LNCAP (cell line): Measurements from ENCODE around the gene NUPR1.

Experiments used
- TF ChIP-seq, protein P1 (sequence below): fragments of 450-650 bp; IDR thresholded peaks from 2 replicates; pipeline ENCODE4 v1.5.1; 2017; ENCODE audit warnings: mild to moderate bottlenecking

NUPR1 gene

DNA sequence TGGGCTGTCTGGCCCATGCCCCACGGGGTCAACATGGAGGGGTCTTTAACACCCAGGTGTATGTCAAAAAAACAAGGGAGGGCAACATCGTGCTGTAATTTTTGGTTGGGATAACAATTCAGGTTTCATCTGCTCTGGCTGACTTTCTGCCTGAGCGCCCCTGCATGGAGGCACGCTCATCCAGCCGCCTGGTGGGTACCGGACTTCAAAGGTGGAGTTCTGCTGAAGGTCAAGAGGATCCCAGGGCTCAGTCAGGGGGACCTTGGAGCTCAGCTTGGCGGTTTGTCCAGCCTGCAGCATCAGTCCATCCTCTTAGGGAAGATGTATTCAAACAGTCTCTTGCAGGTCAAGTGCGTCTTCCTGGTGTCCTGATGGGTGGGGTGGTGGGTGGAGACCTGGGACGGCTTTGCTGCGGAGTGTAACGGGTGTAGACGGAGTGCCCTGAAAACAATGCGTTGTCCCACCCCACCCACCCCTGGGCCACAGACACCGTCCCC, 9.6 kb upstream of the NUPR1 start:
- TF ChIP-seq, protein P1, sequence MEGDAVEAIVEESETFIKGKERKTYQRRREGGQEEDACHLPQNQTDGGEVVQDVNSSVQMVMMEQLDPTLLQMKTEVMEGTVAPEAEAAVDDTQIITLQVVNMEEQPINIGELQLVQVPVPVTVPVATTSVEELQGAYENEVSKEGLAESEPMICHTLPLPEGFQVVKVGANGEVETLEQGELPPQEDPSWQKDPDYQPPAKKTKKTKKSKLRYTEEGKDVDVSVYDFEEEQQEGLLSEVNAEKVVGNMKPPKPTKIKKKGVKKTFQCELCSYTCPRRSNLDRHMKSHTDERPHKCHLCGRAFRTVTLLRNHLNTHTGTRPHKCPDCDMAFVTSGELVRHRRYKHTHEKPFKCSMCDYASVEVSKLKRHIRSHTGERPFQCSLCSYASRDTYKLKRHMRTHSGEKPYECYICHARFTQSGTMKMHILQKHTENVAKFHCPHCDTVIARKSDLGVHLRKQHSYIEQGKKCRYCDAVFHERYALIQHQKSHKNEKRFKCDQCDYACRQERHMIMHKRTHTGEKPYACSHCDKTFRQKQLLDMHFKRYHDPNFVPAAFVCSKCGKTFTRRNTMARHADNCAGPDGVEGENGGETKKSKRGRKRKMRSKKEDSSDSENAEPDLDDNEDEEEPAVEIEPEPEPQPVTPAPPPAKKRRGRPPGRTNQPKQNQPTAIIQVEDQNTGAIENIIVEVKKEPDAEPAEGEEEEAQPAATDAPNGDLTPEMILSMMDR: no peak

DNA sequence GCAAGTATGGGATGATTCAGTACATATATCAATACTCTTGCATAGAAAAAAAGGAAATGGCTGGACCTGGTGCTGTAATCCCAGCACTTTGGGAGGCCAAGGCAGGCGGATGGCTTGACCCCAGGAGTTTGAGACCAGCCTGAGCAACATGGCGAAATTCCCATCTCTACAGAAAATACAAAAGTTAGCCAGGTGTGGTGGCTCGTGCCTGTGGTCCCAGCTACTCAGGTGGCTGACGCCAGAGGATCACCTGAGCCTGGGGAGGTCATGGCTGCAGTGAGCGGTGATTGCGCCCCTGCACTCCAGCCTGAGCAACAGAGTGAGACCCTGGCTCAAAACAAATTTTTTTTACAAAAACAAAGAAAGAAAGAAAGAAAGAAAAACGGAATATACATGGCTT, 7.9 kb upstream of the NUPR1 start:
- TF ChIP-seq, protein P1: no peak

DNA sequence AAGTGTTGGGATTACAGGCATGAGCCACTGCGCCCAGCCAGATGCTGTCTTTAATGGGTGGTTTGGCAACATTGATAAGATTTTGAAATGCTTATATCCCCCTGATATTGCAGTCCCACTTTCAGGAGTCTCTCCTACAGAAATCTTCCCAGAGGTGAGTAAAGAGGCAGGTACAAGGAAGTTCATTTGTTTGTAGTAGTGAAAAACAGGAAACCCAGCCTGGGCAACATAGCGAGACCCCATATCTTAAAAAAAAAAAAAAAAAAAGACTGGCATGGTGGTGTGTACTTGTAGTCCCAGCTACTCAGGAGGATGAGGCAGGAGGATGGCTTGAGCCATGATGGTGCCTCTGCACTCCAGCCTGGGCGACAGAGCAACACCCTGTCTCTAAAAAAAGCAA, 6.2 kb upstream of the NUPR1 start:
- TF ChIP-seq, protein P1: no peak

DNA sequence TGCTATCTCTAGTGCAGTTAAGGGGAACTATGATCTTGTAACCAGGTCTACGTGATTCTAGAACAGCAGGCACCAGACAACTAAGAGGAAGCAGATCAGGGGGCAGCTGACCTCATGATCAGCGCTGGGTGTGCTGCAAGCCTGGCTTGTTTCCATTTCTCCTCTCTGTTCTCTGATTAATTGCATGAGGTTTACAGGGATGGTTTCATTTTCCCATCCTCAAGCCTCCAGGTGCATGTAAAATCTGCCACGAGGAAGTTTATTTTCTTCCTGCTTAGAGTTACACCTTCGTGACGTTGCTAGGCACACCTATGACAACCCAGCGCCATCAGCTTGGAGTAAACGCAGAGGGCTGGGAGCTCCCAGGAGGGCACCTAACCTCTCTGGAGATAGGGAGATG, 4.3 kb upstream of the NUPR1 start:
- TF ChIP-seq, protein P1: no peak

DNA sequence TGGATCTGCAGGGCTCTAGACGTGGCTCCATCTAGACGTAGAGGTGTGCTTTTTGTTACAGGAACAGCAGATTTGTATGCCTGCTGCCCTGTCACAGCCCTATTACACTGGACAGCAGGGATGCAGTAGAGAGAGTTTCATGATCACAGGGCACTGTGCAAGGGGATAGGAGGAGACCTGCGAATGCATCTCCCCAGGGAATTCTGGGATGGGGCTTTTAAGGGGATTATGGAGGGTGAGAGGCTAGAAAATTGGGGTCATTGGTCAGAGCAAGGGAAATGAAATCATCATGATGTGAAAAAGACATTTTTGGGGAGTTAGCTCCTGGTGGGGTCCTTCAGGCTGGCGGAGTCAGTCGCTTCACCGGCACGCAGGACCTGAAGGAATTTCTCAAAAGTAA, 3.9 kb upstream of the NUPR1 start:
- TF ChIP-seq, protein P1: no peak

DNA sequence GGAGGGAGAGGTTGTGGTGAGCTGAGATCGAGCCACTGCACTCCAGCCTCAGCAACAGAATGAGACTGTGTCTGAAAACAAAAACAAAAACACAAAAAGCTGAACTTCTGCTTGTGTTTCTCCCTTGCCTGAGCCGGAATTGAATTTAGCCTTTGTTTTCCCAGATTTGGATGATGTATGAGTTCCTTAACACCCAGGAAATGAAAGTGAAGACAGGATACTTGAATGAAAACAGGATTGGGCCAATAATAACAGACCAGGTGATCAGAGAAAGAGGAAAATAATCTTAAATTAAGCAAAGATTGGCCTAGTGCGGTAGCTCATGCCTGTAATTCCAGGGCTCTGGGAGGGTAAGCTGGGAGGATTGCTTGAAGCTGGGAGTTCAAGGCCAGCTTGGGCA, 1.6 kb upstream of the NUPR1 start:
- TF ChIP-seq, protein P1: no peak

DNA sequence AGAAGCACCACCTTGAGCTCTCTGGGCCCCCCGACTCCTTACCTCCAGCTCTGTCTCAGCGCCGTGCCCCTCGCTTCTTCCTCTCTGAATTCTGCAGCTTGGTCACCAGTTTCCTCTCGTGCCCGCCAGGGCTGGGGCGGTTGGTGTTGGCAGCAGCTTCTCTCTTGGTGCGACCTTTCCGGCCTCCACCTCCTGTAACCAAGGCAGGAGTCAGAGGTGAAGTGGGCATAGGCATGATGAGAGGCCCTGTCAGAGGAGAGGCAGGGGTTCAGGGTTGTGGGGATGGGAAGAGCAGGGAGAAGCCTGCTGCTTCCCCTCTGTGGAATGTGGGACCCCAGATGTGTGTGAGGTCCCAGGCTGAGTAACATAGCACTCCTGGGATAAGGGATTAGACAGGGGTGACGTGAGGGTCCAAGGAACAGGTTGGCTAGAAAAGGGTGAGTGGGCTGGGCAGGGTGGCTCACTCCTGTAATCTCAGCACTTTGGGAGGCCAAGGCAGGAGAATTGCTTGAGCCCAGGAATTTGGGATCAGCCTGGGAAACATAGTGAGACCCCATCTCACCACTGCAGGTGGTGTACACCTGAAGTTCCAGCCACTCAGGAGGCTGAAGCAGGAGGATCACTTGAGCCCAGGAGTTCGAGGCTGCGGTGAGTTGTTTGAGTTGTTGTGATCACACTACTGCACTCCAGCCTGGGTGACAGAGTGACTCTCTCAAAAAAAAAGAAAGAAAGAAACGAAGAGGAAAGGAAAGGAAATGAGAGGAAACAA, 626 bp downstream of the NUPR1 start:
- TF ChIP-seq, protein P1: no peak
